ENCODE data around the gene TPMT. TPM values are rescaled to one million over a fixed set of nuclear protein-coding genes. Genes with fewer than 3 reads are reported as not detected.

The TPMT gene
- total RNA-seq, 1 donor from 2014 or later = 12.2 TPM

DNA sequence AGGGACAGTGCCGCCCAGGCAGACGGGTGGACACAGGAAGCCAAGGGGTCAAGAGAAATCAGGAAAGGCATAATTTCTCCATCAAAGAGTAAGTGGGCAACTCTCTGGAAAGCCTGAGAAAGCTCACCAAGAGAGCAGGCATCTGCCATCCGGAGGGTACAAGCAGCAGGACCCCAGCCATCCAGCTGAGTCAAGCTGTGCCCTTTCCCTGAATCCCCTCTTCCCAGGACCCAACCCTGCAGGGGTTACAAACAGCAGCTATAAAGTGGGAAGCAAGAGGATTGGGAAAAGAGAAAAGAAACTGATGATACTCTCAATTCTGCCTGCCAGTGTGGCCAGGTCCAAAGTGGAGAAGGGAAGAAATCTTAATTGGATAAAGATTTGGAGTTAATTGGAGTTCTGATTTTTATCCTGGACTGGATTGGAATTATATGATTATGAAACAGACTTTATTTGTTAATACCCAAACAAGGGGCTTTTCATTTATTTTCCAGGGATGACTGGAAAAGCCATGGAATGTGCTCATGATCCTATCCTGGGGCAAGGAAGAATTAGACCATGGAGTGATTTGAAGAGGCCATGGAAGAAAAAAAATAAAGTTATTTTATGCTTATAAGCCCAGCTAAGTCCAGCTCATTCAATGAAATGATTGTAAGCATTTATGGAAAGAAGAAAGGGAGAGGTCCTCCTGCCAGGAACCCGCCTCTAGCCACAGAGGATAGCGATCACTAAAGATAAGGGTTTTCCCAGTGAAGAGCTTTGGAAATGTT, 67.3 kb downstream of the TPMT start:
- no peak for ATAC-seq (ENCODE audit: poor library complexity)
- intact Hi-C loops (cut with DNase I) = no loop called here
- DNase-seq = no peak

DNA sequence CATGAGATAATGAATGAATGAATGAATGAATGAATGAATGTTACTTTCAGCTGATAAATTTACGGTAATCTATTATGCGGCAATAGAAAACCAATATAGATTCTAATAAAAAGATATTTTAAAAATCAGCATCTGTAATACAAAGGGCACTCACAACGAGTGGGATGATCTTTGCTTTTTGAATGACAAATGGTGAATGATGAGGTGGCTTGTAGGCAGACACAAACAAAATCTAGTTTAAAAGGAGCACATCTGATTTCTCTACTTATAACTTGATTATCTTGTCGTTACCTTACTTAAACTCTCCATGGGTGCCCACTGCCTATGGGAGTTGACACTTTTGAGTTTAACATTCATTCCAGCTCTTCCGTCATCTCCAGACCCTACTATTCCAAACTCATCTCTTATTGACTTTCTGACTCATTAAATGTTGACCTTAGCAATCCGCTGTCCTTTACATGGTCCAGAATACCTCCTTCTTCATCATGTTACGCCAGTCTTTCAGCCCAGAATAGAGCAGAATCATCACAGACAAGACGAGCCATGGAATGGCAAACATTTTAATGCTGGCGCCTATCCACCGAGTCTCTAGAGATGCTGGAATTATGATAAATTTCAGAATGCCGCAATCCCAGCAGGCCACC, 73.7 kb downstream of the TPMT start:
- no peak for DNase-seq
- ATAC-seq (ENCODE audit: poor library complexity) = no peak
- intact Hi-C loops (cut with DNase I) = no loop called here

DNA sequence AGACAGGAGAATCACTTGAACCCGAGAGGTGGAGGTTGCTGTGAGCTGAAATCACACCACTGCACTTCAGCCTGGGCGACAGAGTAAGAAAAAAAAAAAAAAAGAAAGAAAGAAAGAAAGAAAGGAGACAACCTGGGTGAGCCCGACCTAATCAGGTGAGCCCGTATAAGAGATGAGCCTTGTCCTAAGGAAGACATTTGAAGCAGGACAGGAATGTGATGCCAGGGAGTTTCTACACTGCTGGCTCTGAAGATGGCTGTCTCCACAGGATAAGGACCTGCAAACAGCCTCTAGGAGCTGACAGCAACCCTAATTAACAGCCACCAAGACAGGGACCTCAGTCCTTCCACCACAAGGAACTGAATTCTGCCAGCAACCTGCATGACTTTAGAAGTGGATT, 74.3 kb downstream of the TPMT start:
- DNase-seq = no peak
- no peak for ATAC-seq (ENCODE audit: poor library complexity)
- intact Hi-C loops (cut with DNase I) = no loop called here

DNA sequence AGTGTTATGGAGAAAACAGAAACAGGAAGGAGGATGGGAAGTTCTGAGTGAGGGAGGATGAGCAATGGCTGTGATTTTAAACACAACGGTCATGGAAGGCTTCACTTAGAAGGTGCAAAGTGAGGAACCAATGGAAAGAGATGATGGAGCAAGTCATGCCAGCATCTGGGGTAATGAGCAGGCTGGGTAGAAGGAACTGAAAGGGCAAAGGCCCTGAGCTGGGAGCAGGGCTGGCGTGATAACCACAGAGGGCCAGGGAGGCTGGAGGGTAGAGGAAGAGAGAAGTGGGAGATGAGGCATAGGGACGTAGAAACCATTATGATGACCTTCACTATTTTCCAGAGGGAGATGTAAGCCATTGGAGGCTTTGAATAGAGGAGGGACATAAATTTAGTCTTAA, 76.0 kb downstream of the TPMT start:
- intact Hi-C loops (cut with DNase I) = no loop called here
- DNase-seq (no peak), ATAC-seq (ENCODE audit: poor library complexity) (no peak)

Other genes starting within 250 kb of the TPMT start
- gene KIF13A, start 167.4 kb downstream of the TPMT start, total RNA-seq = 52.7 TPM
- 1.2 TPM for gene NHLRC1, start 32.4 kb downstream of the TPMT start, total RNA-seq
- gene KDM1B, start 345 bp upstream of the TPMT start, total RNA-seq = 13.2 TPM
- 63.0 TPM for gene DEK, start 109.5 kb upstream of the TPMT start, total RNA-seq
- gene RNF144B, start 232.3 kb upstream of the TPMT start, total RNA-seq = 17.1 TPM